Keratinocyte (primary cell): ENCODE measurements around the gene SHISA9.

Experiments used
- CTCF ChIP-seq, 3 experiments: IDR thresholded peaks in 1 of 3; conservative IDR thresholded peaks in 1 of 3; optimal IDR thresholded peaks in 1 of 3; 2 replicates in 2 of 3; 3 replicates in 1 of 3; pipeline versions ENCODE3 to v1.5.1; 2011; ENCODE audit warnings: low read length in 3 of 3, mild to moderate bottlenecking in 3 of 3, moderate library complexity in 2 of 3, control low read depth in 1 of 3, inconsistent platforms in 1 of 3; ENCODE audit not compliant: insufficient read depth in 2 of 3; ENCODE audit errors: extremely low read depth in 1 of 3
- EZH2 ChIP-seq: IDR thresholded peaks from one replicate; pipeline ENCODE4 v1.6.1; 2012; ENCODE audit warnings: inconsistent platforms, mild to moderate bottlenecking, low read length, moderate library complexity

- no peak for TF ChIP-seq CTCF (optimal IDR thresholded peaks at IDR 0.05 in 1 of 3, IDR thresholded peaks at IDR 0.05 in 1 of 3, conservative IDR thresholded peaks at IDR 0.05 in 1 of 3; ENCODE audit: extremely low read depth in 1 of 3, insufficient read depth in 2 of 3, low read length in 3 of 3)
- no peak for TF ChIP-seq EZH2
Observed at GRCh38 chr16:13041180-13041579, 139.8 kb downstream of the SHISA9 start.
